DMS79 treated with DMSO at 0.1 percent for 48 hours (cell line): Measurements from ENCODE around the gene OR5H14.
"Not testable (repeated sequence)": the region's sequence is repeated elsewhere in the genome, so short reads cannot be mapped to it uniquely, and the experiment has no call there.

ENCODE experiments used
- DNase-seq: peaks from one replicate; lab custom pipeline; 2025; lab: John Stamatoyannopoulos, UW

Gene OR5H14

GRCh38 chr3:98147179-98147578, at the start of gene OR5H14:
OR5H14 (plus strand) TSS chr3:98147479; CDS start chr3:98149386, 1,907 bp downstream.
- DNase-seq: no peak

- no peak for DNase-seq
Measured at GRCh38 chr3:98099848-98100247, 47.4 kb upstream of the OR5H14 start.

GRCh38 chr3:98108162-98108561, 39.1 kb upstream of the OR5H14 start:
- DNase-seq: no peak

- DNase-seq: no peak
Measured at GRCh38 chr3:98109807-98110549, 37.3 kb upstream of the OR5H14 start.

GRCh38 chr3:98110550-98110908, 36.8 kb upstream of the OR5H14 start:
- DNase-seq: no peak

GRCh38 chr3:98114264-98114663, 33.0 kb upstream of the OR5H14 start:
- no peak for DNase-seq

- DNase-seq: no peak
Measured at GRCh38 chr3:98115717-98116116, 31.6 kb upstream of the OR5H14 start.

- DNase-seq: no peak
Measured at GRCh38 chr3:98130421-98130820, 16.9 kb upstream of the OR5H14 start, which contains the start of gene OR5H1. OR5H1 (plus strand) TSS chr3:98130721; CDS start chr3:98132698, 1,977 bp downstream.

GRCh38 chr3:98136631-98137030, 10.6 kb upstream of the OR5H14 start:
- no peak for DNase-seq

GRCh38 chr3:98137826-98138557, 9.3 kb upstream of the OR5H14 start:
- not testable (repeated sequence) for DNase-seq

GRCh38 chr3:98140531-98140930, 6.7 kb upstream of the OR5H14 start:
- DNase-seq: no peak

- DNase-seq: no peak
Measured at GRCh38 chr3:98148751-98149150, 1.5 kb downstream of the OR5H14 start.

GRCh38 chr3:98149456-98149855, 2.2 kb downstream of the OR5H14 start:
- not testable (repeated sequence) for DNase-seq

- DNase-seq: no peak
Measured at GRCh38 chr3:98151241-98151640, 4.0 kb downstream of the OR5H14 start.

GRCh38 chr3:98166396-98166795, 19.1 kb downstream of the OR5H14 start, which contains the start of gene OR5H15:
OR5H15 (plus strand) TSS chr3:98166696; CDS start chr3:98168700, 2,004 bp downstream.
- no peak for DNase-seq

GRCh38 chr3:98171071-98171470, 23.8 kb downstream of the OR5H14 start:
- DNase-seq: no peak

- DNase-seq: no peak
Measured at GRCh38 chr3:98172621-98173020, 25.3 kb downstream of the OR5H14 start.

GRCh38 chr3:98180319-98180890, 33.1 kb downstream of the OR5H14 start:
- DNase-seq: no peak

- no peak for DNase-seq
Measured at GRCh38 chr3:98182196-98182595, 34.9 kb downstream of the OR5H14 start.

- no peak for DNase-seq
Measured at GRCh38 chr3:98185180-98185579, 37.9 kb downstream of the OR5H14 start.

- no peak for DNase-seq
Measured at GRCh38 chr3:98188545-98188944, 41.3 kb downstream of the OR5H14 start.

- DNase-seq: not testable (repeated sequence)
Measured at GRCh38 chr3:98190911-98191310, 43.6 kb downstream of the OR5H14 start.

GRCh38 chr3:98196293-98196692, 49.0 kb downstream of the OR5H14 start:
- DNase-seq: not testable (repeated sequence)
